Measurements from ENCODE around the gene MACROD2. TPM values are rescaled to one million over a fixed set of nuclear protein-coding genes. Genes with fewer than 3 reads are reported as not detected.

MACROD2 gene
- total and polyA plus RNA-seq, 2 experiments from 2014 or later: 2.8 to 4.3 TPM

DNA sequence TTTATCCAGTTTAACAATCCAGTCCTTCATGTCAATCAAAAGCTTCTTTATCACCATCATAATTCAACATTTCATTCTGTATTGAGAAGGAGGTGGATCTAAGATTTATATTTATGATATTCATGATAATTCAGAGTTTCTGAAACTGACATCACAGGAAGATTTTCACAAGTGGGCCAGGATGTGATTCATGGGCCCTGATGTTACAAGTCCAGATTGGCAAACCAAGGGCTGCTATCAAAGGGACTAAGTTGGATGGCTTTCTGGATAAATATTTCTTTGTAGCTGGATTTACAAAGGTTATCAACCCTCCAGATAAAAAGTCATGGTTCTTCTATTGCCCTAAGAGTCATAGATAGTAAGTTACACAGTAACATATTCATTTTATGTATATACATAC, 1711.4 kb downstream of the MACROD2 start:
- Histone ChIP-seq H3K4me2 (no peak overlapping the region), H3K9me2 (ENCODE audit: insufficient read depth) (0 out of 2 replicates have a peak, but pooled peaks cover 2% of the 10 kb centered on the region), H3K36me3 (ENCODE audit: insufficient read depth) (no peaks in the 10 kb centered on the region), H3K4me3 (no peak overlapping the region), H3K79me2 (replicated peaks; ENCODE audit: insufficient read depth) (no peaks in the 10 kb centered on the region), H4K20me1 (replicated peaks; ENCODE audit: insufficient read depth) (no peaks in the 10 kb centered on the region), H3K27me3 (ENCODE audit: insufficient read depth) (no peaks in the 10 kb centered on the region), H2AFZ (no peak overlapping the region), H3K4me1 (ENCODE audit: insufficient read depth) (peaks cover under 1% of the 10 kb centered on the region), H3F3A (replicated peaks; ENCODE audit: low read depth) (no peaks in the 10 kb centered on the region), H3K27ac (ENCODE audit: low read depth) (no peak overlapping the region)
- DNase-seq (ENCODE audit: low spot score) (no peak), ATAC-seq (no peak)
- Mint-ChIP-seq H3K27me3 (ENCODE audit: insufficient read depth, low read depth, poor library complexity) (no peaks in the 10 kb centered on the region), H3K36me3 (ENCODE audit: low read depth) (no peaks in the 10 kb centered on the region), H3K4me1 (peaks cover 1% of the 10 kb centered on the region; the same call in 2 of the 3 replicates), H3K27ac (no peak overlapping the region), H3K4me3 (no peak overlapping the region), H3K9me3 (no peaks in the 10 kb centered on the region; the same call in 2 of the 3 replicates)
- TF ChIP-seq ZNF114 (CRISPR knock-in tag; IDR thresholded peaks at IDR 0.05): no peak
- TF ChIP-seq STAT1 (IDR thresholded peaks at IDR 0.05; ENCODE audit: unreplicated experiment): no peak
- TF ChIP-seq, protein P1, sequence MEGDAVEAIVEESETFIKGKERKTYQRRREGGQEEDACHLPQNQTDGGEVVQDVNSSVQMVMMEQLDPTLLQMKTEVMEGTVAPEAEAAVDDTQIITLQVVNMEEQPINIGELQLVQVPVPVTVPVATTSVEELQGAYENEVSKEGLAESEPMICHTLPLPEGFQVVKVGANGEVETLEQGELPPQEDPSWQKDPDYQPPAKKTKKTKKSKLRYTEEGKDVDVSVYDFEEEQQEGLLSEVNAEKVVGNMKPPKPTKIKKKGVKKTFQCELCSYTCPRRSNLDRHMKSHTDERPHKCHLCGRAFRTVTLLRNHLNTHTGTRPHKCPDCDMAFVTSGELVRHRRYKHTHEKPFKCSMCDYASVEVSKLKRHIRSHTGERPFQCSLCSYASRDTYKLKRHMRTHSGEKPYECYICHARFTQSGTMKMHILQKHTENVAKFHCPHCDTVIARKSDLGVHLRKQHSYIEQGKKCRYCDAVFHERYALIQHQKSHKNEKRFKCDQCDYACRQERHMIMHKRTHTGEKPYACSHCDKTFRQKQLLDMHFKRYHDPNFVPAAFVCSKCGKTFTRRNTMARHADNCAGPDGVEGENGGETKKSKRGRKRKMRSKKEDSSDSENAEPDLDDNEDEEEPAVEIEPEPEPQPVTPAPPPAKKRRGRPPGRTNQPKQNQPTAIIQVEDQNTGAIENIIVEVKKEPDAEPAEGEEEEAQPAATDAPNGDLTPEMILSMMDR (conservative IDR thresholded peaks at IDR 0.05; ENCODE audit: low read depth in 2 of 2): no peak
- no peak for TF ChIP-seq JUNB (IDR thresholded peaks at IDR 0.05; ENCODE audit: unreplicated experiment)
- TF ChIP-seq ZNF462 (CRISPR knock-in tag; IDR thresholded peaks at IDR 0.05): no peak

Data from GM23338 (cell line).